IPS-20b (cell line): ENCODE measurements around the gene MMADHC.
A peak's percentile ranks its signal among the peaks of the same experiment; 100 is the strongest.

Source experiments
- H3K27ac ChIP-seq: one replicate; pipeline ENCODE4 v1.5.1; 2013; ENCODE audit warnings: low read length
- H3K27me3 ChIP-seq: 2 replicates; pipeline ENCODE4 v1.6.1; 2013; ENCODE audit warnings: mild to moderate bottlenecking, low read length, inconsistent platforms; ENCODE audit not compliant: insufficient read depth
- H3K36me3 ChIP-seq: 2 replicates; pipeline ENCODE4 v1.6.1; 2013; ENCODE audit warnings: low read depth, mild to moderate bottlenecking, inconsistent platforms, low read length, moderate library complexity; ENCODE audit not compliant: insufficient read depth
- H3K4me1 ChIP-seq: 2 replicates; pipeline ENCODE4 v1.6.1; 2013; ENCODE audit warnings: mild to moderate bottlenecking, control low read depth, inconsistent platforms, low read length, moderate library complexity; ENCODE audit not compliant: insufficient read depth
- H3K4me3 ChIP-seq: 2 replicates; pipeline ENCODE4 v1.5.1; 2013; ENCODE audit warnings: mild to moderate bottlenecking, low read length, inconsistent platforms
- H3K9ac ChIP-seq: 2 replicates; pipeline ENCODE4 v1.6.1; 2013; ENCODE audit warnings: low read depth, mild to moderate bottlenecking, inconsistent platforms, low read length, moderate library complexity
- H3K9me3 ChIP-seq: 2 replicates; pipeline ENCODE4 v1.6.1; 2013; ENCODE audit warnings: mild to moderate bottlenecking, low read depth, low read length, inconsistent platforms; ENCODE audit not compliant: insufficient read depth

MMADHC gene

GRCh38 chr2:149587950-149588487 is 444 bp upstream of the MMADHC start:
- H3K9me3 ChIP-seq, result no peaks in the 10 kb centered on the region
- H3K27me3 ChIP-seq, result no peaks in the 10 kb centered on the region
- H3K36me3 ChIP-seq, result peaks cover 31% of the 10 kb centered on the region
- H3K9ac ChIP-seq, result peak overlapping the region; percentile 43; the same call in 1 of the 2 replicates
- peak overlapping the region; percentile 96 for H3K4me3 ChIP-seq
- peaks cover 4% of the 10 kb centered on the region; the same call in 1 of the 2 replicates for H3K4me1 ChIP-seq
- no peak overlapping the region for H3K27ac ChIP-seq

GRCh38 chr2:149586898-149587219 is 716 bp downstream of the MMADHC start:
- no peaks in the 10 kb centered on the region for H3K9me3 ChIP-seq
- peaks cover 4% of the 10 kb centered on the region; the same call in 1 of the 2 replicates for H3K4me1 ChIP-seq
- peak overlapping the region; percentile 96 for H3K4me3 ChIP-seq
- H3K27me3 ChIP-seq, result no peaks in the 10 kb centered on the region
- H3K36me3 ChIP-seq, result peaks cover 43% of the 10 kb centered on the region
- H3K27ac ChIP-seq, result peak overlapping the region; percentile 94
- H3K9ac ChIP-seq, result peak overlapping the region; percentile 99

GRCh38 chr2:149586063-149586462 is 1.5 kb downstream of the MMADHC start:
- H3K4me1 ChIP-seq, result peaks cover 4% of the 10 kb centered on the region; the same call in 1 of the 2 replicates
- H3K36me3 ChIP-seq, result peaks cover 50% of the 10 kb centered on the region
- no peak overlapping the region for H3K27ac ChIP-seq
- no peaks in the 10 kb centered on the region for H3K27me3 ChIP-seq
- H3K9ac ChIP-seq, result peak overlapping the region; percentile 99
- H3K9me3 ChIP-seq, result no peaks in the 10 kb centered on the region
- peak overlapping the region; percentile 96 for H3K4me3 ChIP-seq

GRCh38 chr2:149585166-149585885 is 2.2 kb downstream of the MMADHC start:
- H3K36me3 ChIP-seq, result peaks cover 58% of the 10 kb centered on the region
- peaks cover 4% of the 10 kb centered on the region; the same call in 1 of the 2 replicates for H3K4me1 ChIP-seq
- peak overlapping the region; percentile 96 for H3K4me3 ChIP-seq
- peak overlapping the region; percentile 31; the same call in 1 of the 2 replicates for H3K9ac ChIP-seq
- H3K27me3 ChIP-seq, result no peaks in the 10 kb centered on the region
- no peak overlapping the region for H3K27ac ChIP-seq
- no peaks in the 10 kb centered on the region for H3K9me3 ChIP-seq

- no peaks in the 10 kb centered on the region for H3K27me3 ChIP-seq
- no peak overlapping the region for H3K9ac ChIP-seq
- no peak overlapping the region for H3K4me3 ChIP-seq
- no peak overlapping the region for H3K27ac ChIP-seq
- H3K4me1 ChIP-seq, result no peaks in the 10 kb centered on the region; the same call in 1 of the 2 replicates
- peaks cover 99% of the 10 kb centered on the region for H3K36me3 ChIP-seq
- H3K9me3 ChIP-seq, result no peaks in the 10 kb centered on the region
These were observed 7.3 kb downstream of the MMADHC start for GRCh38 chr2:149579972-149580882.

- Histone ChIP-seq H3K27ac (no peak overlapping the region), H3K9me3 (no peaks in the 10 kb centered on the region), H3K4me3 (no peak overlapping the region), H3K36me3 (peaks cover 100% of the 10 kb centered on the region), H3K4me1 (no peaks in the 10 kb centered on the region), H3K27me3 (no peaks in the 10 kb centered on the region), H3K9ac (no peak overlapping the region)
These were observed 10.3 kb downstream of the MMADHC start for GRCh38 chr2:149577269-149577668.

GRCh38 chr2:149575752-149576151 is 11.8 kb downstream of the MMADHC start:
- Histone ChIP-seq H3K27me3 (no peaks in the 10 kb centered on the region), H3K36me3 (peaks cover 98% of the 10 kb centered on the region), H3K4me3 (no peak overlapping the region), H3K4me1 (no peaks in the 10 kb centered on the region), H3K27ac (no peak overlapping the region), H3K9ac (no peak overlapping the region), H3K9me3 (no peaks in the 10 kb centered on the region)

- Histone ChIP-seq H3K27me3 (no peaks in the 10 kb centered on the region), H3K36me3 (peaks cover 98% of the 10 kb centered on the region), H3K9me3 (no peaks in the 10 kb centered on the region), H3K4me1 (no peaks in the 10 kb centered on the region), H3K4me3 (no peak overlapping the region), H3K27ac (no peak overlapping the region), H3K9ac (no peak overlapping the region)
These were observed 12.3 kb downstream of the MMADHC start for GRCh38 chr2:149575277-149575676.

GRCh38 chr2:149573760-149574159 is 13.8 kb downstream of the MMADHC start:
- Histone ChIP-seq H3K27me3 (no peaks in the 10 kb centered on the region), H3K36me3 (peaks cover 98% of the 10 kb centered on the region), H3K9ac (no peak overlapping the region), H3K4me3 (no peak overlapping the region), H3K27ac (no peak overlapping the region), H3K9me3 (no peaks in the 10 kb centered on the region), H3K4me1 (no peaks in the 10 kb centered on the region)

- no peak overlapping the region for H3K4me3 ChIP-seq
- no peaks in the 10 kb centered on the region for H3K9me3 ChIP-seq
- peaks cover 98% of the 10 kb centered on the region for H3K36me3 ChIP-seq
- no peak overlapping the region for H3K27ac ChIP-seq
- no peaks in the 10 kb centered on the region for H3K4me1 ChIP-seq
- H3K27me3 ChIP-seq, result no peaks in the 10 kb centered on the region
- H3K9ac ChIP-seq, result no peak overlapping the region
These were observed 15.2 kb downstream of the MMADHC start for GRCh38 chr2:149572102-149572953.

GRCh38 chr2:149568138-149568537 is 19.4 kb downstream of the MMADHC start:
- Histone ChIP-seq H3K4me3 (no peak overlapping the region), H3K27me3 (no peaks in the 10 kb centered on the region), H3K36me3 (peaks cover 63% of the 10 kb centered on the region), H3K27ac (no peak overlapping the region), H3K9me3 (no peaks in the 10 kb centered on the region), H3K4me1 (no peaks in the 10 kb centered on the region), H3K9ac (no peak overlapping the region)
